ENCODE measurements around the gene ATG13. TPM values are rescaled to one million over a fixed set of nuclear protein-coding genes. Genes with fewer than 3 reads are reported as not detected.

Gene ATG13
- total and polyA plus RNA-seq, 9 donors, result 37.2 to 119 (median 54.5) TPM

GRCh38 chr11:46722566-46723358, 105.4 kb downstream of the ATG13 start:
- Histone ChIP-seq H3K27ac (no peak overlapping the region), H3K9me3 (no peaks in the 10 kb centered on the region), H3K36me3 (no peaks in the 10 kb centered on the region), H3K4me1 (ENCODE audit: insufficient read depth) (no peaks in the 10 kb centered on the region), H3K4me3 (no peak overlapping the region), H3K27me3 (no peaks in the 10 kb centered on the region)
- 93 to 94% (median 93%) methylated on average over 11 of the region's 11 CpGs for WGBS, 3 donors
- intact Hi-C loops (cut with DNase I), result no loop called here
- DNase-seq, result no peak
- TF ChIP-seq CTCF (IDR thresholded peaks at IDR 0.05) (no peak), POLR2A (IDR thresholded peaks at IDR 0.05) (no peak), EP300 (IDR thresholded peaks at IDR 0.05) (no peak)

GRCh38 chr11:46723359-46723680, 106.0 kb downstream of the ATG13 start:
- WGBS, 3 donors, result 81 to 89% (median 83%) methylated on average over 8 of the region's 8 CpGs
- Histone ChIP-seq H3K27me3 (no peaks in the 10 kb centered on the region), H3K36me3 (no peaks in the 10 kb centered on the region), H3K27ac (no peak overlapping the region), H3K4me3 (no peak overlapping the region), H3K4me1 (ENCODE audit: insufficient read depth) (no peaks in the 10 kb centered on the region), H3K9me3 (no peaks in the 10 kb centered on the region)
- no peak for DNase-seq
- no peak for TF ChIP-seq POLR2A (IDR thresholded peaks at IDR 0.05)
- TF ChIP-seq CTCF (IDR thresholded peaks at IDR 0.05), result no peak
- intact Hi-C loops (cut with DNase I), result no loop called here

GRCh38 chr11:46724088-46724487, 106.7 kb downstream of the ATG13 start:
- Histone ChIP-seq H3K27me3 (no peaks in the 10 kb centered on the region), H3K27ac (no peak overlapping the region), H3K9me3 (no peaks in the 10 kb centered on the region), H3K4me3 (no peak overlapping the region), H3K36me3 (no peaks in the 10 kb centered on the region), H3K4me1 (ENCODE audit: insufficient read depth) (no peaks in the 10 kb centered on the region)
- no peak for DNase-seq
- WGBS, 3 donors, result 61 to 66% (median 63%) methylated on average over 8 of the region's 8 CpGs
- no peak for TF ChIP-seq EP300 (IDR thresholded peaks at IDR 0.05)
- TF ChIP-seq CTCF (IDR thresholded peaks at IDR 0.05), result no peak
- no peak for TF ChIP-seq POLR2A (IDR thresholded peaks at IDR 0.05)
- intact Hi-C loops (cut with DNase I), result no loop called here

Other genes starting within 250 kb of the ATG13 start
- 100 to 1,000 TPM; 282 to 634 (median 411) TPM for gene MDK, start 235.9 kb upstream of the ATG13 start, total RNA-seq
- gene MDK, start 235.9 kb upstream of the ATG13 start, polyA plus RNA-seq, result 100 to 1,000 TPM; 211 to 509 TPM
- under 1 TPM in 5 of 7 donors, not detected in 2; 0.18 to 0.42 (median 0.23) TPM for gene CHRM4, start 225.8 kb upstream of the ATG13 start, total RNA-seq
- under 1 TPM in 1 of 2 donors, not detected in 1; 0.16 TPM for gene CHRM4, start 225.8 kb upstream of the ATG13 start, polyA plus RNA-seq
- gene AMBRA1, start 23.5 kb upstream of the ATG13 start, total RNA-seq, result 10 to 100 TPM; 22.3 to 38.1 (median 34.4) TPM
- gene AMBRA1, start 23.5 kb upstream of the ATG13 start, polyA plus RNA-seq, result 10 to 100 TPM; 18.7 to 22.0 TPM
- 1 to 10 TPM; 1.4 to 4.9 (median 3.2) TPM for gene HARBI1, start 326 bp upstream of the ATG13 start, total RNA-seq
- 1 to 10 TPM; 1.3 to 2.2 TPM for gene HARBI1, start 326 bp upstream of the ATG13 start, polyA plus RNA-seq
- gene ARHGAP1, start 83.1 kb downstream of the ATG13 start, total RNA-seq, result 10 to 100 TPM; 24.1 to 95.9 (median 74.9) TPM
- 10 to 100 TPM; 36.2 to 50.7 TPM for gene ARHGAP1, start 83.1 kb downstream of the ATG13 start, polyA plus RNA-seq
- 10 to 100 TPM in 1 of 7 donors, 1 to 10 TPM in 6; 4.7 to 11.6 (median 7.8) TPM for gene ZNF408, start 83.5 kb downstream of the ATG13 start, total RNA-seq
- 1 to 10 TPM; 1.4 to 8.0 TPM for gene ZNF408, start 83.5 kb downstream of the ATG13 start, polyA plus RNA-seq
- gene F2, start 101.7 kb downstream of the ATG13 start, total RNA-seq, result under 1 TPM in 4 of 7 donors, not detected in 3; 0.12 to 1.00 (median 0.37) TPM
- gene F2, start 101.7 kb downstream of the ATG13 start, polyA plus RNA-seq, result under 1 TPM; 0.10 to 0.30 TPM
- 100 to 1,000 TPM in 3 of 7 donors, 10 to 100 TPM in 4; 27.6 to 110 (median 94.6) TPM for gene CKAP5, start 228.7 kb downstream of the ATG13 start, total RNA-seq
- gene CKAP5, start 228.7 kb downstream of the ATG13 start, polyA plus RNA-seq, result 10 to 100 TPM; 25.8 to 62.2 TPM

Measured in ovary (tissue), 9 donors.